GM23338 (cell line): Measurements from ENCODE around the gene ZBTB24.

Experiments
- CTCF ChIP-seq, 2 experiments: fragments of 200-600 bp in 1 of 2; sonication (generic) in 1 of 2; conservative IDR thresholded peaks; 2 replicates each; pipeline versions ENCODE4 v1.5.1 to v1.6.1; 2016 to 2017; ENCODE audit warnings: antibody characterized with exemption in 2 of 2, low read depth in 2 of 2, mild to moderate bottlenecking in 2 of 2, moderate library complexity in 1 of 2
- EZH2 ChIP-seq: fragments of 200-600 bp; sonication (generic); IDR thresholded peaks from one replicate; pipeline ENCODE4 v1.8.0; 2017; ENCODE audit warnings: antibody characterized with exemption, mild to moderate bottlenecking, low read depth; ENCODE audit not compliant: unreplicated experiment
- JUNB ChIP-seq: IDR thresholded peaks from one replicate; pipeline ENCODE4 v1.6.1; 2016; ENCODE audit warnings: antibody characterized with exemption; ENCODE audit not compliant: unreplicated experiment
- POLR2AphosphoS5 ChIP-seq: IDR thresholded peaks from 2 replicates; pipeline ENCODE4 v1.6.1; 2016; ENCODE audit warnings: antibody characterized with exemption, low read depth

GRCh38 chr6:109491207-109491938 lies 8.4 kb upstream of the ZBTB24 start:
- TF ChIP-seq CTCF (conservative IDR thresholded peaks at IDR 0.05; ENCODE audit: low read depth in 2 of 2) (no peak), EZH2 (no peak), POLR2AphosphoS5 (no peak), JUNB (no peak)
